Measurements from ENCODE around the gene AFP.

The AFP gene

GRCh38 chr4:73415807-73416238 lies 20.2 kb upstream of the AFP start:
- DNase-seq = no peak

- no peak for DNase-seq
Observed at GRCh38 chr4:73416423-73417087, 19.5 kb upstream of the AFP start.

- no peak for DNase-seq
Observed at GRCh38 chr4:73417342-73417741, 18.7 kb upstream of the AFP start.

DNA sequence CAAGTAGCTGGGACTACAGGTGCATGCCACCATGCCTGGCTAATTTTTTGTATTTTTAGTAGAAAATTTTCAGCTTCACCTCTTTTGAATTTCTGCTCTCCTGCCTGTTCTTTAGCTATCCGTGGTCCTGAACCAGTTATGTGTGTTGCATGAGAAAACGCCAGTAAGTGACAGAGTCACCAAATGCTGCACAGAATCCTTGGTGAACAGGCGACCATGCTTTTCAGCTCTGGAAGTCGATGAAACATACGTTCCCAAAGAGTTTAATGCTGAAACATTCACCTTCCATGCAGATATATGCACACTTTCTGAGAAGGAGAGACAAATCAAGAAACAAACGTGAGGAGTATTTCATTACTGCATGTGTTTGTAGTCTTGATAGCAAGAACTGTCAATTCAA lies 18.0 kb upstream of the AFP start:
- no peak for DNase-seq

DNA sequence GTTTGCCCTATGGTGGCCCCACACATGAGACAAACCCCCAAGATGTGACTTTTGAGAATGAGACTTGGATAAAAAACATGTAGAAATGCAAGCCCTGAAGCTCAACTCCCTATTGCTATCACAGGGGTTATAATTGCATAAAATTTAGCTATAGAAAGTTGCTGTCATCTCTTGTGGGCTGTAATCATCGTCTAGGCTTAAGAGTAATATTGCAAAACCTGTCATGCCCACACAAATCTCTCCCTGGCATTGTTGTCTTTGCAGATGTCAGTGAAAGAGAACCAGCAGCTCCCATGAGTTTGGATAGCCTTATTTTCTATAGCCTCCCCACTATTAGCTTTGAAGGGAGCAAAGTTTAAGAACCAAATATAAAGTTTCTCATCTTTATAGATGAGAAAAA lies 17.3 kb upstream of the AFP start:
- no peak for DNase-seq

DNA sequence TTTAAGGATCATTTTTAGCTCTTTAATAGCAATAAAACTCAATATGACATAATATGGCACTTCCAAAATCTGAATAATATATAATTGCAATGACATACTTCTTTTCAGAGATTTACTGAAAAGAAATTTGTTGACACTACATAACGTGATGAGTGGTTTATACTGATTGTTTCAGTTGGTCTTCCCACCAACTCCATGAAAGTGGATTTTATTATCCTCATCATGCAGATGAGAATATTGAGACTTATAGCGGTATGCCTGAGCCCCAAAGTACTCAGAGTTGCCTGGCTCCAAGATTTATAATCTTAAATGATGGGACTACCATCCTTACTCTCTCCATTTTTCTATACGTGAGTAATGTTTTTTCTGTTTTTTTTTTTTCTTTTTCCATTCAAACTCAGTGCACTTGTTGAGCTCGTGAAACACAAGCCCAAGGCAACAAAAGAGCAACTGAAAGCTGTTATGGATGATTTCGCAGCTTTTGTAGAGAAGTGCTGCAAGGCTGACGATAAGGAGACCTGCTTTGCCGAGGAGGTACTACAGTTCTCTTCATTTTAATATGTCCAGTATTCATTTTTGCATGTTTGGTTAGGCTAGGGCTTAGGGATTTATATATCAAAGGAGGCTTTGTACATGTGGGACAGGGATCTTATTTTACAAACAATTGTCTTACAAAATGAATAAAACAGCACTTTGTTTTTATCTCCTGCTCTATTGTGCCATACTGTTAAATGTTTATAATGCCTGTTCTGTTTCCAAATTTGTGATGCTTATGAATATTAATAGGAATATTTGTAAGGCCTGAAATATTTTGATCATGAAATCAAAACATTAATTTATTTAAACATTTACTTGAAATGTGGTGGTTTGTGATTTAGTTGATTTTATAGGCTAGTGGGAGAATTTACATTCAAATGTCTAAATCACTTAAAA lies 16.6 kb upstream of the AFP start:
- DNase-seq = no peak

- no peak for DNase-seq
Observed at GRCh38 chr4:73420615-73421014, 15.4 kb upstream of the AFP start.

- no peak for DNase-seq
Observed at GRCh38 chr4:73421708-73422457, 14.1 kb upstream of the AFP start.

DNA sequence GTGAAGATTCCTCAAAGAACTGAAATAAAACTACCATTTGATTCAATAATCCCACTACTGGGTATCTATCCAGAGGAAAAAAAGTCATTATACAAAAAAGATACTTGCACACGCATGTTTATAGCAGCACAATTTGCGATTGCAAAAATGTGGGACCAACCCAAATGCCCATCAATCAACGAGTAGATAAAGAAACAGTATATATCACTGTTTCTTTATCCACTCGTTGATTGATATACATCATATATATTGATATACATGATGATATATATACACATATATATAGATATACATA lies 13.6 kb upstream of the AFP start:
- DNase-seq = no peak

DNA sequence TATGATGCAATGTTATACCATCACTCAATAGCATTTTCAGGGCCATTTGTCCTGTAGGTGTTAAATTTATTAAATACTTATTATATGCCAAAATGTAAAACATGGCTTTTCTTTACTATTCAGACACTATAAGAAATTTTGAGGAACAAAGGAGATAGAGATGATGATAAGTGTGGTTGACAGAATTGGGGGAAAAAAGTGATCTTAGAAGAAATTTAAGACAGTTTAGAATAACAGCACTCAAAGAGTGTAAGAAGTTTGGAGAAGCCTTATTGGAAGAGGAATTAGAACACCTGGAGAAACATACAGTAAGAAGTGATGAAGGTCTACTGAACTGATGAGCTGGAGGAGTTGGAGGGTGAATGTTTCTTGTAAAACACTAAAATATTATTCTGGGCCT lies 12.8 kb upstream of the AFP start:
- DNase-seq = no peak

DNA sequence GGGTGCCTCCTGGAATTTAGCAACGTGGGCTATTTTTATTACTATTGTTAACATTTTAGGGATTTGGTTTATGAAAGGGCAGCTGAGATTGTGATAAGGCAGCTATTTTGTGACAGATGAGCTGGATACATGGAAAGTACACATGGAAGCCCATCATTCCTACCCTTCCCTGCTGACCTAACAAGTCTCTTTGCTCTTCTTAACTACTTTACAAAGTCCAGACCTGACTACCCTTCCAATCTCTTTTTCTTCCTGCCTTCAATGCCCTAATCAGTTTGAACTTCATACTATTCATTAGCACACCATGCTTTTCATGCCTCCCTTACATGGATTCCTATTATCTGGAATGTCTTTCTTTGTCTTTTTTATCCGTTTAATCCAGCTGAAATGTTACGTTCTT lies 9.4 kb upstream of the AFP start:
- no peak for DNase-seq

GRCh38 chr4:73429118-73429517 lies 6.9 kb upstream of the AFP start:
- no peak for DNase-seq

DNA sequence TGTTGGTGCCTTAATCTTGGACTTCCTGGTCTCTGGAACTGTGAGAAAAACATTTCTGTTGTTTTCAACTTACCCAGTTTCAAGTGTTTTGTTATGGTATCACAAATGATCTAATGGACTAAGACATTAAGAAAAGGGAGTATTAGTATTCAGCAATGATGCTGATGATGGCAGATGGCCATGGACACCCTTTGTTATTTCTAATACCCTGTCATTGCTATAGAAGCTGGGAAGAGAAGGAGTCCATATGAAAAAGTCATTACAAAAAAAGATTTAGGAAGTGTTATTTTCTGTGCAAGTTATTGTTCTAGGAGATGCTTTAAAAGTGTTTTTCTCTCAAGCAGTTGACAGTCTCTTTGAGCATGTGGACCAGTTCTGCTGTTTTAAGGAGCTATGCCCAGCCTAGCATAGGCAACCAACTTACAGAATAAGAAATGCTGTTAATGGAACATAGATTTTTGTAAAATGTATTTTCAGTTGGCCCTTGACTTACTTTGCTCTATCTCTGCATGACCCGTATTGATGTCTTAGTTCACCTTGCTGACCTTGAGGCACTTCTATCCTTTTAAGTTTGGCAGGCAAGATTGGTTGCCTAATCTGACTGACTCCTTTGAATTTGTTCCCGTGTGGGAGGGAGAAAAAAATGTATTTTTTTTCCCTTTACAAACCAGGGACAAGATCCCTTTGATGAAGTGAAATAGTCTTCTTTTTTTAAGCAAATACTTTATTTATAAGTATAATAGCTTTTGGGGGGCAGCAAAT lies 6.0 kb upstream of the AFP start:
- no peak for DNase-seq

GRCh38 chr4:73431813-73432168 lies 4.2 kb upstream of the AFP start:
- DNase-seq = no peak

DNA sequence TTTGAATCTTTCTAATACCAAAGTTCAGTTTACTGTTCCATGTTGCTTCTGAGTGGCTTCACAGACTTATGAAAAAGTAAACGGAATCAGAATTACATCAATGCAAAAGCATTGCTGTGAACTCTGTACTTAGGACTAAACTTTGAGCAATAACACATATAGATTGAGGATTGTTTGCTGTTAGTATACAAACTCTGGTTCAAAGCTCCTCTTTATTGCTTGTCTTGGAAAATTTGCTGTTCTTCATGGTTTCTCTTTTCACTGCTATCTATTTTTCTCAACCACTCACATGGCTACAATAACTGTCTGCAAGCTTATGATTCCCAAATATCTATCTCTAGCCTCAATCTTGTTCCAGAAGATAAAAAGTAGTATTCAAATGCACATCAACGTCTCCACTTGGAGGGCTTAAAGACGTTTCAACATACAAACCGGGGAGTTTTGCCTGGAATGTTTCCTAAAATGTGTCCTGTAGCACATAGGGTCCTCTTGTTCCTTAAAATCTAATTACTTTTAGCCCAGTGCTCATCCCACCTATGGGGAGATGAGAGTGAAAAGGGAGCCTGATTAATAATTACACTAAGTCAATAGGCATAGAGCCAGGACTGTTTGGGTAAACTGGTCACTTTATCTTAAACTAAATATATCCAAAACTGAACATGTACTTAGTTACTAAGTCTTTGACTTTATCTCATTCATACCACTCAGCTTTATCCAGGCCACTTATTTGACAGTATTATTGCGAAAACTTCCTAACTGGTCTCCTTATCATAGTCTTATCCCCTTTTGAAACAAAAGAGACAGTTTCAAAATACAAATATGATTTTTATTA lies 3.6 kb upstream of the AFP start:
- no peak for DNase-seq

DNA sequence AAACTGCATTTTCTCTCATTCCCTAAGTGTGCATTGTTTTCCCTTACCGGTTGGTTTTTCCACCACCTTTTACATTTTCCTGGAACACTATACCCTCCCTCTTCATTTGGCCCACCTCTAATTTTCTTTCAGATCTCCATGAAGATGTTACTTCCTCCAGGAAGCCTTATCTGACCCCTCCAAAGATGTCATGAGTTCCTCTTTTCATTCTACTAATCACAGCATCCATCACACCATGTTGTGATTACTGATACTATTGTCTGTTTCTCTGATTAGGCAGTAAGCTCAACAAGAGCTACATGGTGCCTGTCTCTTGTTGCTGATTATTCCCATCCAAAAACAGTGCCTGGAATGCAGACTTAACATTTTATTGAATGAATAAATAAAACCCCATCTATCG lies 2.9 kb upstream of the AFP start:
- DNase-seq = no peak

- DNase-seq = peak; percentile 12
Observed at GRCh38 chr4:73434311-73434710, 1.7 kb upstream of the AFP start.

DNA sequence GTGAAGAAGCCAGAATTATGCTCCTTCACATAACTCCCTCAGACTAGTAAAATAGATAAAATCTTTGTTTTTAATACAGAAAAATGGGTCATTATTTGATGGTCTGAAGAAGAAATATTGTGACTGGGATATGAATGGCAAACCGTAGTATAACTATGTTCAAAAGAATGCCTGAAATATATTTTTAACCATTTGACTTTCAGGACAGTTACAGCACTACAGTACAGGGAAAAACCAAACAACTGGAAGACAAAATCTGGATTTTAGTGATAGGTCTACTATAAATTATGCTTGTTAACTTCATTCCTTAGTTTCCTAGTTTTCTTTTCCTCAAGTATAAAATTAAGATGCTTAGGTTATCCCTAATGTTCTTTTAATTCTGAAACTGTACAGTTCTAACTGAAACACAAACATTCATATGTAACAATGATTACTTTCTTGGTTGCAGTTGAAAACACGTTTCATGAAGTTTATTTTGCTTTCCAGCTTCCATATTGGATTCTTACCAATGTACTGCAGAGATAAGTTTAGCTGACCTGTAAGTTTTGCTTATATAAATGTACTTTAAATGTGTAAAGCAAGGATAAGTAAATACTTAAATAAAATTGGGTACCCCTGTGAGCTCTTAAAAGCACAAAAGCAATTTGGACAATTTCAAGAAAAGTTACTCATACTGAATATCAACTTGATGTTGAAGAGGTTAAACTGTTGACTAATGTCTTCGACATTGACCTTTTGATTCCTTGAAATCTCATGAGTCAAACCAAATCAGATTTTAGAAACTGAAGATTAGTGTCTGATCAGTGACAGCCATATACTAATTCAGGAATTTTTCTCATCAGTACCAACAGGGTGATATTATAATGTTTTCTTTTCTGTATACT lies 895 bp downstream of the AFP start:
- DNase-seq = no peak

DNA sequence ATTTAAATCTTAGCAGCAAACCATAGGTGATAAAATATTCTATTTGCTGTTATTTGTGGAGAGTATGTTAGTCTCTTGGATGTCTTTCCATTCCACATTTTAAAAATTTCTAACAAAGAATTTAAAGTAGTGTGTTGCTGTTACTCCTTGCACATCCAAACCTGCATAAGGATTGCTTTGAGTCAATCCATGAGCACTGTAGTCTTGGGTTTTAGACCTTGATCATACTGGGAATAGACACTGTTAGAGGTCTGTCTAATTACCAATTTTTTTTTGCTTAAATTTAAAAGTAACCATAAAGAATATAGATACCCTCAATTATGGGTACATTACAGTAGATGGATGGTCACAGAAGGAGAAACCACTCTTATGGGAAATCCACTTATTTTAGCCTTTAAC lies 1.5 kb downstream of the AFP start:
- DNase-seq = no peak

GRCh38 chr4:73438048-73438447 lies 2.0 kb downstream of the AFP start:
- DNase-seq = no peak

- DNase-seq = no peak
Observed at GRCh38 chr4:73438582-73439215, 2.7 kb downstream of the AFP start.
